Hematopoietic multipotent progenitor cell treated with erythropoietin and hydrocortisone succinate and interleukin-3 and kit ligand, for 15 days (in vitro differentiated cells): Measurements from ENCODE around the gene ENPP1.

Experiments used
- DNase-seq: peaks from one replicate; pipeline ENCODE4 v3.0.0-alpha.2; 2015; ENCODE audit warnings: low spot score

Gene ENPP1

GRCh38 chr6:131916847-131917246, 109.0 kb downstream of the ENPP1 start:
- no peak for DNase-seq

- no peak for DNase-seq
These were observed 109.5 kb downstream of the ENPP1 start for GRCh38 chr6:131917318-131917717.

GRCh38 chr6:131917763-131918649, 110.2 kb downstream of the ENPP1 start:
- no peak for DNase-seq

GRCh38 chr6:131918650-131919355, 111.0 kb downstream of the ENPP1 start:
- DNase-seq, result no peak

GRCh38 chr6:131920656-131921055, 112.8 kb downstream of the ENPP1 start:
- DNase-seq, result no peak

GRCh38 chr6:131923356-131923755, 115.5 kb downstream of the ENPP1 start:
- DNase-seq, result peak; percentile 52

GRCh38 chr6:131924881-131925474, 117.2 kb downstream of the ENPP1 start:
- DNase-seq, result no peak

- DNase-seq, result no peak
These were observed 121.4 kb downstream of the ENPP1 start for GRCh38 chr6:131929264-131929663.

GRCh38 chr6:131929976-131930375, 122.2 kb downstream of the ENPP1 start:
- no peak for DNase-seq

- DNase-seq, result no peak
These were observed 123.4 kb downstream of the ENPP1 start for GRCh38 chr6:131931063-131931750.

GRCh38 chr6:131936156-131936555, 128.3 kb downstream of the ENPP1 start:
- DNase-seq, result no peak

GRCh38 chr6:131937226-131937625, 129.4 kb downstream of the ENPP1 start:
- no peak for DNase-seq

- no peak for DNase-seq
These were observed 130.1 kb downstream of the ENPP1 start for GRCh38 chr6:131937703-131938631.
